GM18517 (cell line): ENCODE results near the gene ENG.

Experiments
- ATAC-seq: cut with Tn5 transposase; IDR thresholded peaks from one replicate; pipeline ENCODE4 v1.9.1; 2021; ENCODE audit warnings: mild to moderate bottlenecking, moderate library complexity; ENCODE audit not compliant: unreplicated experiment

The ENG gene

DNA sequence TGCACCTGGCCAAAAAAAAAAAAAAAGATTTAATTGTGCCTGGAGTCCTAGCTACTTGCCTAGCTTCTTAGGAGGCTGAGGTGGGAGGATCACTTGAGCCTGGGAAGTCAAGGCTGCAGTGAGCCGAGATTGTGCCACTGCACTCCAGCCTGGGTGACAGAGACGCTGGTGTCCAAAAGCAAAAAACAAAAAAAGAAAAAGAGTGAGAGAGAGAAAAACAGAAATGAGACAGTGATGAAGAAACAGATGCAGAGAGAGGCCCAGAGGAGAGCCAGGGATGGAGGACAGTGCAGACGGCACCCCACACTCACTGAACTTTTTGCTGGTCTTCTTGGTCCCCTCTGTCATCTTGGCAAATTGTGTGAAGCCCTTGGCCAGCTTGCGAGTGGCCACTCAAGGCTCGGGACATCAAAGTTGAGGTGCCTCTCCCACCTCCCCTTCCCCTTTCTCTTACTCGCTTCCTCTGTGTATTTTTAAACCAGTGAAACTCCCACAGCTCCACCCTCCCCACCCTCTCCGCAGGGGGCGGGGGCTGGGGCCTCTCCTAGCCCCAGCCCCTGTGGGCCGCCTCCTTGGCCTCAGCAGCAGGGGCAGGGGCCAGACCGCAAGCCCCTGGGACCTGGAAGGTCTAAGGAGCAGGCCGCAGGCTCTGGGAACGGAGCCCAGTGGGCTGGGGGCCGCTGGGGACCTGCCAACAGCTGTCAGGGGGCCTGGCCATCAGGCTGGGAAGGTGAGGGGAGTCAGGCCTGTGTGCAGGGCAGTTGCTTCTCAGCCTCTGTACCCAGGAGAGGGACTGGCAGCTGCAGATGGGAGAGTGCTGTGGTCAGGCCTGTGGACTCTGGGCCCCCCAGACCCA, 76.0 kb downstream of the ENG start, which contains the start of gene SH2D3C:
SH2D3C (minus strand) TSS at position 387 of the 856 bp plus-strand sequence; CDS start at position 348, 39 bp downstream.
- no peak for ATAC-seq

DNA sequence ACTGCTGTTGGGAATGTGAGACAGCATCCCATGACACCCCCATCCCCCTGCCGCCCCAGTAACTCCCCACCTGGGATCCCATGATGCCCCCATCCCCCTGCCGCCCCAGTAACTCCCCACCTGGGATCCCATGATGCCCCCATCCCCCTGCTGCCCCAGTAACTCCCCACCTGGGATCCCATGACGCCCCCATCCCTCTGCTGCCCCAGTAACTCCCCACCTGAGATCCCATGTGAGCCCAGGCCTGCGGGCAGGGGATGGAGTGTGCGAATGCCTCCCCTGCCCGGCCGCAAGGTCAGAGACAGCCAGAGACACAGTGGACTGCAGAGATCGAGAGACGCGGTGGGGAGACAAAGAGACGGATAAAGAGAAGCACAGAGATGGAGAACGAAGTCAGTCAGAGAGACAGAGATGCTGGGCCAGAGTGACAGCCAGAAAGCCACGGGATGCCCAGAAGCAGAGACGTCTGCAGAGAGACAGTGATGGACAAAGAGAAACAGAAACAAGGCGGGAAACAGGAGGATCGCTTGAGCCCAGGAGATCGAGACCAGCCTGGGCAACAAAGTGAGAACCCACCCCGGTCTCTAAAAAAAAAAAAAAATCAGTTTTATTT, 77.0 kb downstream of the ENG start:
- ATAC-seq = no peak

DNA sequence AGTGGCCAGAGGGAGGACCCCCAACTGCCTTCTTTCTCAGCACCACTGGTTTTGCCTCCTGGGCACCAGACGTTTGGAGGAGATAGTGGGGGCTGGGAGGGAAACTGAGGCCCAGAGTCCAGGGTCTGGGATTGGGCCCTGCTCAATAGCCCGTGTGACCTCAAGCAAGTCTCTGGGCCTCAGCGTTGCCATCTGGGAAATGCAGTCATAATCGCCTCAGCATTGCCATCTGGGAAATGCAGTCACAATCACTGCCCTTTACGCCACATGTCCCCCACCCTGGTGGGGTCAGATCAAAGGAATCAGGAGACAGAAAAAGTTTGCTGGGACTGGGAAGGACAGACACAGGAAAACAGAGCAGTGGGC, 77.6 kb downstream of the ENG start:
- no peak for ATAC-seq

DNA sequence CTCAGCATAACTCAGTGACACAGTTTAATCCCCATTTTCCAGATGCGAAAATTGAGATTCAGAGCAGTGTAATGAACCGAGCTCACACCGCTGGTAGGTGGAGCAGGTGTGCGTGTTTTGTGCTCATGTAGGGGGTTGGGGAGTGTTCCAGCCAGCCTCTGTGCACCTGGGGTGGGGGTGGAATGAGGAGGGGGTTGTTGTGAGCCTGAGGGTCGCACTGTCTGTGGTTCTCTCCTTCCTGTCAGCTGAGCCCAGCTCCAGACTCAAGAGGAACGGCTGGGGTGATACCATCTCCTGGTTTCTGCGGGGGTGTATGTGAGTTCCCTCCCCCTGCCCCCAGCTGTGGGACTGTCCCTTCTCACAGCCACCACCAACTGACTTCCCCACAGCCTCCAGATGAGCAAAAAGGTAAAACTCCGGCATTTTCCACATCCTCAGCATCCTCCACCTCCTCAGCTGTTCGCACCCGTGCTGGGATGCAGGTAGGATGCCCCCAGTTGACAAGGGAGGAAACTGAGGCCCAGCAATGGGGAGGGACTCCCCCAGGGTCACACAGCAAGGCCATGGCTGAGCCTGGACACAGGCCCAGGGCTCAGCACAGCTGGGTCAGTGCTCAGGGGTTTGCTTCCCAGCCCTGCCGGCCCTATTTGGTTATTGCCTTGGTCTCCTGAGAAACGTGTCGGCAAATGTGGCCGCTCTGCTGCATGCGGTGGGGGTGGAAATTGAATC, 78.1 kb downstream of the ENG start:
- ATAC-seq = no peak

DNA sequence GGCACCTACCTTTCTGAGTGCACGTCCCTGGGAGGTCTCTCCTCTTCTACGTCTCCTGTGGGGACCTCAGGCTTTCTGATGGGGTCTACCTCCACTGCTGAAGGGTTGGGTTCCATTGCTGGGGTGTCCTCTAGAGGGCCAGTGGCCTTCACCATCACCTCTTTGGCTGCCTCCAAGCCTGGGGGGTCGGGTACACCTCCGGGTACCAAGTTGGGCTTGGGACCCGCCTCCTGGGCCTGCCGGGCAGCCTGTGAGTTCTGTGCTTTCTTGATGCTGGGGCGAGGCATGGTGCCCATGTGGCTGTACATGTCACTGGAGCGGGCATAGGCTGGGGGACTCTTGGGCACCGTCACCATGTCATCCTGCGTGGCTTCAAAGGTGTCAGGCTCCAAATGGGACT, 80.5 kb downstream of the ENG start:
- ATAC-seq = no peak

DNA sequence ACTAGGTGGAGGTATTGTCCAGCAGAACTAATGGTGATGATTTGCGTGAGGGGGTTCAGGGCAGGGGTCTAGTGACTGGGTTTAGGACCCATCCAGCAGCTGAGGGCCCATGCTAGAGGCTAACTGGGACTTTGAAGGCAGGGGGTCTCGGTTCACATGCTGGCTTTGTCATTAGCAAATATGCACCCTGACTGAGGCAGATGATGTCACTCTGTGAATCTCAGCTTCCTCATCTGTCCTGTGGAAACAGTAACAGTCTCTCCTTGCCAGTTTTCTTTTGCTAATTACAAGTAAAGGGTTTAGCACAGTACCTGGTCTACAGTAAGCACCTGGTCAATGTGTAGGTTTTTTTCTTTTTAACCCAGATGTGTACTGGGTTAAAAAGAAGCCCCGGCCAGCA, 81.2 kb downstream of the ENG start:
- no peak for ATAC-seq

DNA sequence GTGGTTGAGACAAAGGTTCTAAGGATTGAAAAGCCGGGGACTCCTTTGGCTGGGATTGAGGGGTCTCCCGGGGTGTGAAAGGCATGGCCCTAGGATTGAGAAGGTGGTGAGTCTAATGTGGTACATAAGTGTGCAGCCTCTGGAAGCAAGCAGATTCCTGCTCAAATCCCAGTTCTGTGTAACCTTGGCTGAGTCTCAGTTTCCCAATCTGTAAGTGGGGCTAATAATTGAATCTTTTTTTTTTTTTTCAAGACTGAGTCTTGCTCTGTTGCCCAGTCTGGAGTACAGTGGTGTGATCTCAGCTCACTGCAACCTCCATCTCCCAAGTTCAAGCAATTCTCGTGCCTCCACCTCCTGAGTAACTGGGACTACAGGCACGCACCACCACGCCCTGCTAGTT, 81.9 kb downstream of the ENG start:
- ATAC-seq = no peak

DNA sequence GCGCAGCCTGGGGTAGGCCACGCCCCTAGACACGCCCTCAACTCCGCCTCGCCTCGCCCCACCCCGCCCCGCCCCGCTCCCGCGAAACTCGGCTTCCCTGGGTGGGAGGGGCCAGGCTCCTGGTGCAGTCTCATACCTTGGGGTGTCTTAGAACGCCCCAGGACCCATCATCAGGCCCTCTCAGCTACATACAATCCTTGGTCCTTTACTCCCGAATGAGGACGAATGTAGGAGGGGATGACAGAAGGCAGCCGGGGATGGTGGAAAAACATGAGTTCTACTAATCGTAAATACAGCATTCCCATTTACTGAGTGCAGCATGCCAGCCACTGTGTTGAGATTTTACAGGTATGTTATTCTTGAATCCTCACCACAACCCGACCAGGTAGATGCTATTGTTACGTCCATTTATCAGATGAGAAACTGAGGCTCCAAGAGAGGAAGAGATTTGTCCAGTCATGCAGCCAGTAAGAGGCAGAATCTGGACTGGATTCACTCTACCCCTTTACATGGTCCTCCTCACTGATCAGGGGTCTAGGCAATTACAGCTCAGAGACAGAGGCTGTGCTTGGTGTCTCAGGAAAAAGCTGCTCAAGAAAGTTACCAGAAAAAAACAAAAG, 82.8 kb downstream of the ENG start:
- ATAC-seq = no peak

DNA sequence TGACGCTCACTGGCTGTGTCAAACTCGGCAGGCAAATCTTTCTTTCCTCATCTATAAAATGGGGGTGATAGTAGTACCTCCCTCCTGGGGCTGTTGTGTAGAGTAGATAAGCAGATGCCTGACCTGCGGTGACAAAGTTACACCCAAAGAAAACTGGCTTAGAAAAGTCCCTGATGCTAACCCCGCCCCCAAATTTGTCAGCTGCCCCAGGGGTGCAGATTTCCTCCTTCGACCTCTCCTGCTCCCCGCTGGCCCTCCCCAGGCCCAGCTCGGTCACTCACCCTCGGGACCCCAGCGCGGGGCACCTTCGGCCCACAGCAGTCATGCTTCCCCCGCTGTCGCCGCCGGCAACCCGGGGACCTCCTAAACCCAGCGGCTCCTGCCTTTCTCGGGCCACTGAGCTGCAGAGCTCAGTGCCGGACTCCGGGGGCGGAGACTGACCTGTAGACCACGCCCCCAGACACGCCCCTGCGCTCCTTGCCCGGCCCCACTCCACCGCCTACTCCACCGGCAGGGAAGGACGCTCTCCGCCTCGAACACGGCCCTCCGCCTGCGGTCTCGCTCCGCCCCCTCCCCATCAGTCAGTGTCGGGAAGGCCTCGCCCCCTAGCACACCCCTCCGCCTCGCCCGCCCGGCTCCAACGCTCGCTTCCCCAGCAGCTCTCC, 83.4 kb downstream of the ENG start:
- peak; percentile 80 for ATAC-seq

DNA sequence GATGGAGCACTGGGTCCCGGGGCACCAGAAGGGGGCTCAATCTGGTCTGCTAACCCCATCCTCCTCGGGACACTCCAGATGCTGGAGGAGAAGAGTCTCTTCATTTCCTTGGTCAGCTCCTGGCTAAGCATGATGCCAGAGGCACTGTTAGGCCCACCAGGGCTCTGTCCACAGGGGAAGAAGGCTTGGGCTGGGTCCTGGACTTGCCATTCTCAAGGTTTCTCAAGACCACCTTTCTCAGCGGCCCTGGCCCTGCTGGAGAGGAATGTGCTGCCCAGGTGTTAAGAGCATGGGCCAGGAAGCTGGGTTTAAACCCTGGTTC, 83.9 kb downstream of the ENG start:
- ATAC-seq = no peak

DNA sequence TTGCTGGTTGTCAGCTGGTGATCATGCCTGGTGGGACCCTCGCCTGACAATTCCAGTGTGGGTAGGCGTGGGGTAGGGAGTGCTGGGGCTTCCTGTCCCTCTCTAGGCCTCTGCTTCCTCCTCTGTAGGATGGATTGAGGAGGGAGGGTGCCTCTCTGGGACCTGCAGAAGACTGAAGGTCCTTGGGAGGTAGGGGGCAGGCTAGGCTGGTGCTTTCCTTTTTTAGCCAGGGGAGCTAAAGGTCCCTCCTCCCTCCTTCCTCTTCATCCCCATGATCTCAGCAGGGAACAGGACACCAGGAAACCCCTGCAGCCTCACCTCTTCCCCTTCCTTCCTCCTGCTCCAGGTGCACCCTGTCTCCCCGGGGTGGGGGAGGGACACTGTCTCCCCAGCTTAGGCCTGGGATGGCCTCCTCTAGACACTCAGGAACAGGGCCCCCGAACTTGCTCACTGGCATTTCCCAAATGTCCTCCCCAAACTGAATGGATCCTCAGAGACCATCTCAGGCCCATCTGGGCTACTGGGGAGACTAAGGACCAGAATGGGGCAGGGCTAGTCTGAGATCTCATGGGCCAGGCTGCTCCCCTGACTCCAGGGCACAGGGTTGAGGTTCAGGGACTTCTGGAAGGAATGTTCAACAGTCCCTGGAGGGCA, 84.4 kb downstream of the ENG start:
- no peak for ATAC-seq

DNA sequence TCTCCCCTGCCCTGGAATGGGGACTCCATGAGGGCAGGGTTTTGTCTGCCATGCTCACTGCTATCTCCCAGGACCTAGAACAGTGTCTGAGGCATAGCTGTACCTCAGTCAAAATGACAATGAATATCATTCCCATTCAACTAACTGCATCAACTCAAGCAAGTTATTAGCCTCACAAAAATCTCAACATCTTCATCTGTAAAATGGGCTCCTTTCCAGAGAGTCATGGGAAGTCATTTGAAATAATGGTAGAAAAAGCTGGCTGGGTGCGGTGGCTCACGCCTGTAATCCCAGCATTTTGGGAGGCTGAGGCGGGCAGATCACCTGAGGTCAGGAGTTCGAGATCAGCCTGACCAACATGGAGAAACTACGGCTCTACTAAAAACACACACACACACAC, 85.4 kb downstream of the ENG start:
- ATAC-seq = no peak

DNA sequence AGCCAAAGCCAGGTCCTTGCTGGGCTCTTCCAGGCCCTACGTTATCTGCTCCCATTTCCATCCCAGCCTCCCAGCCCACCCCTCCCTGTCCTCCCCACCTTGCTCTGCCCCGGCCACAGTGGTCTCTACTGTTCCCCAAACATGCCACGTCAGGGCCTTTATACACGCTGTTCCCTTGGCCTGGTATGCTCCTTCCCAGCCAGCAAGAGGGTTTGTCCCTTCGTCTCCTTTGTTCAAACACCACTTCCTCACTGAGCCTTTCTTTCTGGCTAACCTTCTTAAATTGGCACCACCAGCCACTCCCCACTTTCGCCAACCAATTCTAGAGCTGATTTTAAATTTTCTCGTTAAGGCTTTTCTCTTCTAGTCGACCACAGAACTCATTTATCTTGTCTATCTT, 85.8 kb downstream of the ENG start:
- ATAC-seq = no peak

DNA sequence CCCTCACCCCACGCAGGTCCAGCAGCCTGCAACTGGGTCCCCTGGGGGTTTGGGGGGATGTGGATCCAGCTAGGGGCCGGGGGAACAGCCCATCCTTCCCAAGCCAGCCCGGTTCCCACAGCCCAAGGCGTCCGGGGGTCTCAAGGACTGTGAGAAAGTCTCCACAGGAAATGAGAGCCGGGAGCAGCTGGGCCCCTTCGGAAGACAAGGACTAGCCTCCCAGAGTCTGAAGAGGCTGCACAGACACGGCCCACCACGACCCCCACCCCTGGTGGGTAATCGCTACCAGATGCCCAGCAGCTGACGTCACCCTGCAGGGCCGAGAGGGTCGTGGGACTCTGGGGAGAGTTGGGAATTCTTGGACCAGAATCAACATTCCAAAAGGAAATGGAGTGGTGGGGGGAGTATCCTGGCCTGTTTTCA, 86.5 kb downstream of the ENG start:
- no peak for ATAC-seq

DNA sequence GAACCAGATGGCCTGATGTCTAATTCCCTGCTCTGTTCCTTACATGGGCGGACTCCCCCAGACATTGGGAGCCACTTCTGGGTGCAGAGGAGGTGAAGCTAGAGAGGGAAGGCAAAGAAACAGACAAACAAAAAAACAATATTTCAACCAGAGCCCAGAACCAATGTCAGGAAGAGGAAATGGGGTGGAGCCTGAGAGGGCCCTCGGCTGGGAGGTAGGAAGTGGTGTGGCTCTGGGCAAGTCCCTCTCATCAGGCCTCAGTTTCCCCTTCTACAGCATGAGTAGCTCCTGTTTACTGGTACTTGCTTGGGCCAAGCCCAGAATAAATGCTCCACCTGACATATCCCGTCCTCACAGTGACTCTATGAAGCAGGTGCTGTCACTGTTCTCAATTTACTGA, 87.0 kb downstream of the ENG start:
- ATAC-seq = no peak

DNA sequence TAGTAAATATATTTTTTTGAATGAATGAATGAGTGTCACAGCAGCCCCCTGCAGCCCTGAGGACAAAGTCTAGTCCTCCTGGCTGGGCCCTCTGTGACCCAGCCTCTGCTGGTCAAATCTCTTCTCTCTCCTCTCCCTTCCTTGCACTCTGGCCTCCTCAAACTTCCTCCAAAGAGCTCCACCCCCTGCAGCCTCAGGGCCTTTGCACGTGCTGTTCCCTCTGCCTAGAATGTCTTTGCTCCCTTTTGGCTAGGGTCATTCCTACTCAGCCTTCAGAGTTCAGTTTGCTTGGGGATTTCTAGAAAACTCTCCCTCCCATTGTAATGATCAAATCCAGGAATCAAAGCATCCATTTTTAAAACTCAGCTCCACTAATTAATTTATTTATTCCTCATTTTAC, 89.0 kb downstream of the ENG start:
- ATAC-seq = no peak
